Calu3 (cell line): ENCODE results near the gene RAB6B. TPM values are rescaled to one million over a fixed set of nuclear protein-coding genes. Genes with fewer than 3 reads are reported as not detected.

Experiments used
- BruUV-seq: library from RNA; stranded (reverse); fragments of 400-500 nt; replicated peaks from 2 replicates; lab custom pipeline; 2021; lab: Mats Ljungman, UMichigan
- CTCF ChIA-PET: fragments of 300-600 bp; sonication (Branson Sonifier 250); formaldehyde crosslinking; loops from one replicate; lab custom pipeline; 2022; ENCODE audit warnings: antibody characterized with exemption; lab: Charles Lee
- DNase-seq: peaks from one replicate; pipeline ENCODE4 v3.0.0; 2022
- H3K27ac Mint-ChIP-seq: one replicate; pipeline ENCODE4 v1.8.0; 2022; ENCODE audit warnings: mixed read lengths; ENCODE audit not compliant: unreplicated experiment
- H3K27me3 Mint-ChIP-seq: one replicate; pipeline ENCODE4 v1.8.0; 2022; ENCODE audit warnings: mixed read lengths; ENCODE audit not compliant: unreplicated experiment
- H3K36me3 Mint-ChIP-seq: one replicate; pipeline ENCODE4 v1.8.0; 2022; ENCODE audit warnings: mild to moderate bottlenecking, moderate library complexity, mixed read lengths; ENCODE audit not compliant: insufficient read depth, unreplicated experiment
- H3K4me1 Mint-ChIP-seq: one replicate; pipeline ENCODE4 v1.8.0; 2022; ENCODE audit warnings: mild to moderate bottlenecking, low read depth, mixed read lengths; ENCODE audit not compliant: unreplicated experiment
- H3K4me3 Mint-ChIP-seq: one replicate; pipeline ENCODE4 v1.8.0; 2022; ENCODE audit warnings: mild to moderate bottlenecking, low read depth, moderate library complexity, mixed read lengths; ENCODE audit not compliant: unreplicated experiment
- H3K9me3 Mint-ChIP-seq: one replicate; pipeline ENCODE4 v1.8.0; 2022; ENCODE audit warnings: low read depth, mixed read lengths; ENCODE audit not compliant: unreplicated experiment
- intact Hi-C: fragments of 100-400 bp; cut with micrococcal nuclease; formaldehyde crosslinking; loops from one replicate; pipeline ENCODE4 v1.10.0; 2022; ENCODE audit not compliant: unreplicated experiment
- total RNA-seq: library from RNA; stranded (reverse); gene quantifications from 2 replicates; pipeline ENCODE4 v1.2.3, GENCODE V29; 2022
- TF ChIP-seq, protein P1 (sequence below): fragments of 200-600 bp; IDR thresholded peaks from one replicate; pipeline ENCODE4 v1.8.0; 2022; ENCODE audit warnings: antibody characterized with exemption; ENCODE audit not compliant: unreplicated experiment

RAB6B gene
- total RNA-seq, 1 experiment from 2014 or later: 0.85 TPM

GRCh38 chr3:133896002-133896761, 500 bp upstream of the RAB6B start:
- H3K27ac Mint-ChIP-seq: no peak overlapping the region
- H3K9me3 Mint-ChIP-seq: no peaks in the 10 kb centered on the region
- intact Hi-C loops: no loop called here
- BruUV-seq: no TSS peak
- H3K4me1 Mint-ChIP-seq: no peaks in the 10 kb centered on the region
- DNase-seq: no peak
- peak overlapping the region; percentile 74 for H3K4me3 Mint-ChIP-seq
- CTCF ChIA-PET: interaction anchor here (0.6 to 1.7 kb wide), 3 partner anchors 11 to 19 kb away, joined by 3 to 4 read pairs (median 3); no protein-coding TSS in a partner anchor
- peaks cover 8% of the 10 kb centered on the region for H3K36me3 Mint-ChIP-seq
- peaks cover 98% of the 10 kb centered on the region for H3K27me3 Mint-ChIP-seq
- TF ChIP-seq, protein P1, sequence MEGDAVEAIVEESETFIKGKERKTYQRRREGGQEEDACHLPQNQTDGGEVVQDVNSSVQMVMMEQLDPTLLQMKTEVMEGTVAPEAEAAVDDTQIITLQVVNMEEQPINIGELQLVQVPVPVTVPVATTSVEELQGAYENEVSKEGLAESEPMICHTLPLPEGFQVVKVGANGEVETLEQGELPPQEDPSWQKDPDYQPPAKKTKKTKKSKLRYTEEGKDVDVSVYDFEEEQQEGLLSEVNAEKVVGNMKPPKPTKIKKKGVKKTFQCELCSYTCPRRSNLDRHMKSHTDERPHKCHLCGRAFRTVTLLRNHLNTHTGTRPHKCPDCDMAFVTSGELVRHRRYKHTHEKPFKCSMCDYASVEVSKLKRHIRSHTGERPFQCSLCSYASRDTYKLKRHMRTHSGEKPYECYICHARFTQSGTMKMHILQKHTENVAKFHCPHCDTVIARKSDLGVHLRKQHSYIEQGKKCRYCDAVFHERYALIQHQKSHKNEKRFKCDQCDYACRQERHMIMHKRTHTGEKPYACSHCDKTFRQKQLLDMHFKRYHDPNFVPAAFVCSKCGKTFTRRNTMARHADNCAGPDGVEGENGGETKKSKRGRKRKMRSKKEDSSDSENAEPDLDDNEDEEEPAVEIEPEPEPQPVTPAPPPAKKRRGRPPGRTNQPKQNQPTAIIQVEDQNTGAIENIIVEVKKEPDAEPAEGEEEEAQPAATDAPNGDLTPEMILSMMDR: no peak

GRCh38 chr3:133894353-133895207, 1.1 kb downstream of the RAB6B start:
- peaks cover 8% of the 10 kb centered on the region for H3K36me3 Mint-ChIP-seq
- H3K4me1 Mint-ChIP-seq: no peaks in the 10 kb centered on the region
- no peaks in the 10 kb centered on the region for H3K9me3 Mint-ChIP-seq
- no peak overlapping the region for H3K27ac Mint-ChIP-seq
- peaks cover 96% of the 10 kb centered on the region for H3K27me3 Mint-ChIP-seq
- CTCF ChIA-PET: interaction anchor here (0.7 to 1.1 kb wide), 2 partner anchors 318 to 786 kb away, joined by 3 to 4 read pairs; no protein-coding TSS in a partner anchor
- DNase-seq: peak; percentile 48
- peak overlapping the region; percentile 74 for H3K4me3 Mint-ChIP-seq
- BruUV-seq: no TSS peak
- intact Hi-C loops: no loop called here
- TF ChIP-seq, protein P1: no peak

GRCh38 chr3:133893683-133894352, 1.9 kb downstream of the RAB6B start:
- Mint-ChIP-seq H3K27me3 (peaks cover 90% of the 10 kb centered on the region), H3K9me3 (no peaks in the 10 kb centered on the region), H3K4me1 (no peaks in the 10 kb centered on the region), H3K4me3 (peak overlapping the region; percentile 74), H3K36me3 (peaks cover 8% of the 10 kb centered on the region), H3K27ac (no peak overlapping the region)
- CTCF ChIA-PET: no interaction called here
- no TSS peak for BruUV-seq
- no peak for DNase-seq
- TF ChIP-seq, protein P1: no peak
- intact Hi-C loops: no loop called here

- no peaks in the 10 kb centered on the region for H3K4me1 Mint-ChIP-seq
- peaks cover 8% of the 10 kb centered on the region for H3K36me3 Mint-ChIP-seq
- CTCF ChIA-PET: no interaction called here
- no peak for DNase-seq
- no peaks in the 10 kb centered on the region for H3K9me3 Mint-ChIP-seq
- H3K27me3 Mint-ChIP-seq: peaks cover 87% of the 10 kb centered on the region
- TF ChIP-seq, protein P1: no peak
- no TSS peak for BruUV-seq
- no peak overlapping the region for H3K4me3 Mint-ChIP-seq
- no peak overlapping the region for H3K27ac Mint-ChIP-seq
- intact Hi-C loops: no loop called here
Observed at GRCh38 chr3:133892541-133893231, 3.0 kb downstream of the RAB6B start.
